Endothelial cell of umbilical vein (primary cell): Measurements from ENCODE around the gene COMMD7. TPM values are rescaled to one million over a fixed set of nuclear protein-coding genes. Genes with fewer than 3 reads are reported as not detected.

ENCODE experiments used
- BruUV-seq: library from RNA; stranded (reverse); fragments of 400-500 nt; replicated peaks from 2 replicates; lab custom pipeline; 2021; lab: Mats Ljungman, UMichigan
- CTCF ChIA-PET: fragments of 300-600, 350-600 bp; sonication (Branson Sonifier 250); formaldehyde crosslinking; loops from one replicate; lab custom pipeline; 2021; ENCODE audit warnings: antibody characterized with exemption, inconsistent platforms; lab: Charles Lee
- POLR2A ChIA-PET: fragments of 300-600, 350-600 bp; sonication (Branson Sonifier 250); formaldehyde crosslinking; loops from one replicate; lab custom pipeline; 2021; ENCODE audit warnings: antibody characterized with exemption, inconsistent platforms; lab: Charles Lee
- DNase-seq: peaks from one replicate; pipeline ENCODE4 v3.0.0-alpha.2; 2011; ENCODE audit warnings: low read depth, low spot score
- FAIRE-seq: peaks from 2 replicates; lab custom pipeline; 2011; peaks lifted over from hg19 to GRCh38; lab: Jason Lieb, UNC
- H2AFZ ChIP-seq: 2 replicates; pipeline ENCODE4 v1.6.0; 2012; ENCODE audit warnings: low read depth, low read length, control low read depth, inconsistent platforms
- H3K27ac ChIP-seq: 2 replicates; pipeline ENCODE4 v1.5.1; 2011; ENCODE audit warnings: low read depth, mild to moderate bottlenecking, control low read depth, low read length, moderate library complexity; ENCODE audit not compliant: insufficient read depth
- H3K27me3 ChIP-seq, 2 experiments: 2 replicates each; pipeline versions ENCODE4 v1.6.0 to v1.6.1; 2011; ENCODE audit warnings: low read length in 2 of 2, mixed read lengths in 1 of 2; ENCODE audit not compliant: control insufficient read depth in 2 of 2, insufficient read depth in 2 of 2
- H3K36me3 ChIP-seq, 2 experiments: 2 replicates in 1 of 2; 3 replicates in 1 of 2; pipeline ENCODE4 v1.5.1; 2011; ENCODE audit warnings: low read length in 2 of 2, mild to moderate bottlenecking in 1 of 2, moderate library complexity in 1 of 2; ENCODE audit not compliant: control insufficient read depth in 2 of 2, insufficient read depth in 2 of 2; ENCODE audit errors: extremely low read depth in 1 of 2
- H3K4me1 ChIP-seq: 3 replicates; pipeline ENCODE4 v1.5.1; 2011; ENCODE audit warnings: mild to moderate bottlenecking, low read length; ENCODE audit not compliant: control insufficient read depth, insufficient read depth; ENCODE audit errors: extremely low read depth
- H3K4me2 ChIP-seq: 2 replicates; pipeline ENCODE4 v1.6.1; 2011; ENCODE audit warnings: low read length, control low read depth, mixed read lengths; ENCODE audit not compliant: insufficient read depth
- H3K4me3 ChIP-seq, 3 experiments: fragments of 200-600 bp in 1 of 3; sonication (generic), shearing (Covaris generic) in 1 of 3; replicated peaks in 1 of 3; 2 replicates each; pipeline ENCODE4 v1.5.1; 2011 to 2016; ENCODE audit warnings: control low read depth in 3 of 3, low read length in 3 of 3, mild to moderate bottlenecking in 2 of 3, inconsistent platforms in 1 of 3, low read depth in 1 of 3, moderate library complexity in 1 of 3; ENCODE audit not compliant: insufficient read depth in 1 of 3
- H3K79me2 ChIP-seq: 2 replicates; pipeline ENCODE4 v1.6.0; 2012; ENCODE audit warnings: low read length, inconsistent platforms; ENCODE audit not compliant: control insufficient read depth, insufficient read depth
- H3K9ac ChIP-seq: replicated peaks from 2 replicates; pipeline ENCODE3; 2011; ENCODE audit warnings: low read length, control low read depth; ENCODE audit not compliant: insufficient read depth; ENCODE audit errors: extremely low read depth
- H3K9me1 ChIP-seq: replicated peaks from 3 replicates; pipeline ENCODE4 v1.6.0; 2011; ENCODE audit warnings: mild to moderate bottlenecking, low read length; ENCODE audit not compliant: control insufficient read depth, insufficient read depth; ENCODE audit errors: extremely low read depth
- H3K9me3 ChIP-seq: replicated peaks from 2 replicates; pipeline ENCODE4 v1.5.1; 2012; ENCODE audit warnings: low read length, inconsistent platforms; ENCODE audit not compliant: control insufficient read depth, insufficient read depth
- H4K20me1 ChIP-seq: replicated peaks from 2 replicates; pipeline ENCODE3; 2011; ENCODE audit warnings: mild to moderate bottlenecking, low read length; ENCODE audit not compliant: control insufficient read depth, insufficient read depth; ENCODE audit errors: extremely low read depth
- CTCF ChIP-seq, 2 donors: IDR thresholded peaks; 1 replicate in 1 of 2; 2 replicates in 1 of 2; pipeline ENCODE4 v1.5.1; 2011; ENCODE audit warnings: low read length in 2 of 2, mild to moderate bottlenecking in 2 of 2, moderate library complexity in 2 of 2, control low read depth in 1 of 2, inconsistent platforms in 1 of 2, low read depth in 1 of 2; ENCODE audit not compliant: insufficient read depth in 1 of 2; ENCODE audit errors: extremely low read depth in 1 of 2
- EZH2 ChIP-seq: IDR thresholded peaks from 2 replicates; pipeline ENCODE4 v1.6.1; 2012; ENCODE audit warnings: borderline replicate concordance, low read depth, mild to moderate bottlenecking, moderate library complexity, low read length, inconsistent platforms; ENCODE audit not compliant: severe bottlenecking
- FOS ChIP-seq: IDR thresholded peaks from 2 replicates; pipeline ENCODE4 v1.6.1; 2011; ENCODE audit warnings: mild to moderate bottlenecking, low read length, moderate library complexity, borderline replicate concordance; ENCODE audit not compliant: insufficient read depth
- GATA2 ChIP-seq: IDR thresholded peaks from 2 replicates; pipeline ENCODE4 v1.7.0; 2011; ENCODE audit warnings: low read depth, mild to moderate bottlenecking, moderate library complexity, mixed read lengths, low read length; ENCODE audit not compliant: insufficient read length, insufficient read depth
- JUN ChIP-seq: IDR thresholded peaks from 2 replicates; pipeline ENCODE4 v1.6.1; 2011; ENCODE audit warnings: borderline replicate concordance, low read depth; ENCODE audit not compliant: insufficient read length, insufficient read depth
- MAX ChIP-seq: IDR thresholded peaks from 2 replicates; pipeline ENCODE4 v1.6.1; 2011; ENCODE audit not compliant: insufficient read depth, insufficient read length
- MYC ChIP-seq: IDR thresholded peaks from one replicate; pipeline ENCODE4 v1.6.1; 2011; ENCODE audit warnings: mild to moderate bottlenecking, low read depth, low read length
- POLR2A ChIP-seq: IDR thresholded peaks from 2 replicates; pipeline ENCODE4 v1.6.1; 2012; ENCODE audit warnings: low read depth, mild to moderate bottlenecking, control low read depth, low read length
- POLR2AphosphoS5 ChIP-seq: IDR thresholded peaks from 2 replicates; pipeline ENCODE4 v1.6.1; 2012; ENCODE audit warnings: low read depth, mild to moderate bottlenecking, control low read depth, low read length, moderate library complexity; ENCODE audit not compliant: insufficient read depth
- dilution Hi-C: fragments of 300-500 bp; cut with MboI; formaldehyde crosslinking; loops from one replicate; pipeline ENCODE4 v1.15.0; 2019; ENCODE audit warnings: low sequenced_read_pairs; ENCODE audit not compliant: extremely low pct_ligation_motif_present
- intact Hi-C: fragments of 100-400 bp; cut with micrococcal nuclease; formaldehyde crosslinking; loops from one replicate; pipeline ENCODE4 v1.10.0; 2022
- polyA plus RNA-seq, 4 experiments: library from polyadenylated mRNA; depleted of rRNA in 3 of 4; stranded (reverse) in 3 of 4; unstranded in 1 of 4; fragments of >200 nt; gene quantifications; 2 replicates each; pipeline versions ENCODE4 v1.2.1 to v1.2.3, GENCODE V29; 2011 to 2012; ENCODE audit warnings: missing spikeins in 1 of 4
- total RNA-seq: library from RNA; stranded (reverse); gene quantifications from 2 replicates; pipeline ENCODE4 v1.2.3, GENCODE V29; 2021

Gene COMMD7
- total and polyA plus RNA-seq, 2 donors (not counting 3 experiments of a cell fraction or from before 2014, with no cell fraction given): 58.8 to 72.9 TPM

- DNase-seq (no peak), FAIRE-seq (no peak)
- intact Hi-C loops: no loop called here
- dilution Hi-C loops: no loop called here
- Histone ChIP-seq H3K36me3 (no peaks in the 10 kb centered on the region), H2AFZ (no peak overlapping the region), H3K4me2 (no peak overlapping the region), H3K4me1 (peaks cover 11% of the 10 kb centered on the region), H3K9ac (no peak overlapping the region), H3K4me3 (no peak overlapping the region), H3K9me1 (no peaks in the 10 kb centered on the region), H3K27ac (no peak overlapping the region), H4K20me1 (no peaks in the 10 kb centered on the region), H3K79me2 (no peaks in the 10 kb centered on the region), H3K9me3 (no peaks in the 10 kb centered on the region), H3K27me3 (no peaks in the 10 kb centered on the region)
- no TSS peak for BruUV-seq
- ChIA-PET CTCF (interaction anchor here (11.2 kb wide), 1 partner anchor 99 kb away, joined by 636 read pairs; no protein-coding TSS in a partner anchor), POLR2A (no interaction called here)
- TF ChIP-seq JUN: no peak
- TF ChIP-seq EZH2: no peak
- TF ChIP-seq POLR2AphosphoS5: no peak
- no peak for TF ChIP-seq CTCF (IDR thresholded peaks at IDR 0.05; ENCODE audit: extremely low read depth in 1 of 2, insufficient read depth in 1 of 2, low read depth in 1 of 2, low read length in 2 of 2)
- no peak for TF ChIP-seq GATA2
- no peak for TF ChIP-seq MAX
- no peak for TF ChIP-seq MYC
- TF ChIP-seq FOS: no peak
- no peak for TF ChIP-seq POLR2A
These were observed 64.3 kb downstream of the COMMD7 start for GRCh38 chr20:32678948-32679347.
